WI38 (cell line): Measurements from ENCODE around the gene PEX11G.

ENCODE experiments used
- H3K4me3 ChIP-seq: 2 replicates; pipeline ENCODE4 v1.5.1; 2011; ENCODE audit warnings: low read depth, mild to moderate bottlenecking, control low read depth, low read length
- CTCF ChIP-seq: IDR thresholded peaks from 2 replicates; pipeline ENCODE4 v1.5.1; 2012; ENCODE audit warnings: low read depth, mild to moderate bottlenecking, control low read depth, low read length

Gene PEX11G

GRCh38 chr19:7500811-7501450 lies 12.1 kb upstream of the PEX11G start:
- H3K4me3 ChIP-seq: peak overlapping the region; percentile 34
- no peak for TF ChIP-seq CTCF

- no peak overlapping the region for H3K4me3 ChIP-seq
- TF ChIP-seq CTCF: peak; percentile 52
Measured at GRCh38 chr19:7497292-7497691, 8.5 kb upstream of the PEX11G start.

GRCh38 chr19:7494416-7495098 lies 5.7 kb upstream of the PEX11G start:
- no peak overlapping the region for H3K4me3 ChIP-seq
- TF ChIP-seq CTCF: no peak

- TF ChIP-seq CTCF: no peak
- H3K4me3 ChIP-seq: no peak overlapping the region
Measured at GRCh38 chr19:7492558-7492957, 3.7 kb upstream of the PEX11G start.

GRCh38 chr19:7492142-7492541 lies 3.3 kb upstream of the PEX11G start:
- no peak overlapping the region for H3K4me3 ChIP-seq
- TF ChIP-seq CTCF: no peak

GRCh38 chr19:7489609-7490044 lies 792 bp upstream of the PEX11G start:
- no peak for TF ChIP-seq CTCF
- no peak overlapping the region for H3K4me3 ChIP-seq

- no peak overlapping the region for H3K4me3 ChIP-seq
- no peak for TF ChIP-seq CTCF
Measured at GRCh38 chr19:7486923-7487322, 1.9 kb downstream of the PEX11G start.
